ENCODE results near the gene TAF7L.

Gene TAF7L

GRCh38 chrX:101220662-101221260 lies 70.4 kb downstream of the TAF7L start:
- DNase-seq (ENCODE audit: low read depth in 2 of 2): no peak

GRCh38 chrX:101219864-101220346 lies 71.2 kb downstream of the TAF7L start:
- no peak for DNase-seq (ENCODE audit: low read depth in 2 of 2)

- DNase-seq (ENCODE audit: low read depth in 2 of 2): no peak
These were observed 71.8 kb downstream of the TAF7L start, which contains the start of gene DRP2 for GRCh38 chrX:101219116-101219863. Gene DRP2 (plus strand): TSS chrX:101219786. CDS start chrX:101231648, 11,862 bp downstream.

Measured in stimulated activated CD4-positive, alpha-beta T cell treated with anti-CD3 and anti-CD28 coated beads, Interleukin-1b, Interleukin-23, amount 100 ng/mL, for 4 hours (primary cell).